GM23338 (cell line): ENCODE data around the gene RNF213. TPM values are rescaled to one million over a fixed set of nuclear protein-coding genes. Genes with fewer than 3 reads are reported as not detected.

Experiments
- ATAC-seq: fragments of 200-7000 bp; cut with Tn5 transposase; 3 replicates; pipeline ENCODE4 v1.9.1; 2020
- DNase-seq: peaks from one replicate; pipeline ENCODE4 v3.0.0-alpha.2; 2015; ENCODE audit warnings: low spot score
- H2AFZ ChIP-seq: fragments of 200-600 bp; sonication (generic); 2 replicates; pipeline ENCODE4 v1.8.0; 2016; ENCODE audit warnings: antibody characterized with exemption, mild to moderate bottlenecking, moderate library complexity
- H3F3A ChIP-seq: fragments of 200-600 bp; sonication (generic); replicated peaks from 2 replicates; pipeline ENCODE4 v1.8.0; 2017; ENCODE audit warnings: antibody characterized with exemption, mixed run types, low read depth
- H3K27ac ChIP-seq: fragments of 200-600 bp; sonication (generic); 2 replicates; pipeline ENCODE4 v1.6.1; 2016; ENCODE audit warnings: low read depth
- H3K27me3 ChIP-seq: fragments of 200-600 bp; sonication (generic); 2 replicates; pipeline ENCODE4 v1.8.0; 2016; ENCODE audit warnings: mild to moderate bottlenecking, mixed run types, moderate library complexity; ENCODE audit not compliant: insufficient read depth
- H3K36me3 ChIP-seq: fragments of 200-600 bp; sonication (generic); 2 replicates; pipeline ENCODE4 v1.8.0; 2016; ENCODE audit warnings: mild to moderate bottlenecking; ENCODE audit not compliant: insufficient read depth
- H3K4me1 ChIP-seq: fragments of 200-600 bp; sonication (generic); 2 replicates; pipeline ENCODE4 v1.8.0; 2016; ENCODE audit warnings: mild to moderate bottlenecking, moderate library complexity; ENCODE audit not compliant: insufficient read depth
- H3K4me2 ChIP-seq: fragments of 200-600 bp; sonication (generic); 2 replicates; pipeline ENCODE4 v1.7.1; 2017; ENCODE audit warnings: mixed run types
- H3K4me3 ChIP-seq: fragments of 200-600 bp; sonication (generic); 2 replicates; pipeline ENCODE4 v1.6.1; 2016; ENCODE audit warnings: mixed run types
- H3K79me2 ChIP-seq: fragments of 200-600 bp; sonication (generic); replicated peaks from 2 replicates; pipeline ENCODE4 v1.8.0; 2017; ENCODE audit warnings: mild to moderate bottlenecking; ENCODE audit not compliant: insufficient read depth
- H3K9me2 ChIP-seq: fragments of 200-600 bp; sonication (generic); 2 replicates; pipeline ENCODE4 v1.8.0; 2017; ENCODE audit not compliant: insufficient read depth
- H4K20me1 ChIP-seq: fragments of 200-600 bp; sonication (generic); replicated peaks from 2 replicates; pipeline ENCODE4 v1.8.0; 2017; ENCODE audit warnings: mild to moderate bottlenecking; ENCODE audit not compliant: insufficient read depth
- H3K27ac Mint-ChIP-seq: 2 replicates; pipeline ENCODE4 v1.8.0; 2020; ENCODE audit warnings: inconsistent platforms, mild to moderate bottlenecking, moderate library complexity, mixed read lengths
- H3K27me3 Mint-ChIP-seq: 3 replicates; pipeline ENCODE4 v1.8.0; 2022; ENCODE audit warnings: low read depth, mild to moderate bottlenecking, moderate library complexity, mixed read lengths, inconsistent platforms; ENCODE audit not compliant: insufficient read depth, poor library complexity
- H3K36me3 Mint-ChIP-seq: 3 replicates; pipeline ENCODE4 v1.8.0; 2021; ENCODE audit warnings: low read depth, mild to moderate bottlenecking, inconsistent platforms, moderate library complexity, mixed read lengths
- H3K4me1 Mint-ChIP-seq: 3 replicates; pipeline ENCODE4 v1.8.0; 2020; ENCODE audit warnings: mild to moderate bottlenecking, inconsistent platforms, mixed read lengths
- H3K4me3 Mint-ChIP-seq: 3 replicates; pipeline ENCODE4 v1.8.0; 2021; ENCODE audit warnings: moderate library complexity, mild to moderate bottlenecking, inconsistent platforms, mixed read lengths
- H3K9me3 Mint-ChIP-seq: 3 replicates; pipeline ENCODE4 v1.8.0; 2020; ENCODE audit warnings: moderate library complexity, mild to moderate bottlenecking, inconsistent platforms, mixed read lengths
- CREB1 ChIP-seq: fragments of 250-450 bp; sonication (Bioruptor Pico); IDR thresholded peaks from 2 replicates; pipeline ENCODE4 v1.5.0; 2020; ENCODE audit warnings: low read depth, mild to moderate bottlenecking, moderate library complexity
- EZH2 ChIP-seq: fragments of 200-600 bp; sonication (generic); IDR thresholded peaks from one replicate; pipeline ENCODE4 v1.8.0; 2017; ENCODE audit warnings: antibody characterized with exemption, mild to moderate bottlenecking, low read depth; ENCODE audit not compliant: unreplicated experiment
- EZH2phosphoT487 ChIP-seq: fragments of 200-600 bp; sonication (generic); IDR thresholded peaks from one replicate; pipeline ENCODE4 v1.8.1; 2018; ENCODE audit warnings: antibody characterized with exemption; ENCODE audit not compliant: unreplicated experiment
- JUNB ChIP-seq: IDR thresholded peaks from one replicate; pipeline ENCODE4 v1.6.1; 2016; ENCODE audit warnings: antibody characterized with exemption; ENCODE audit not compliant: unreplicated experiment
- NANOG ChIP-seq: IDR thresholded peaks from 2 replicates; pipeline ENCODE4 v1.6.1; 2016; ENCODE audit warnings: antibody characterized with exemption, borderline replicate concordance
- POLR2AphosphoS5 ChIP-seq: IDR thresholded peaks from 2 replicates; pipeline ENCODE4 v1.6.1; 2016; ENCODE audit warnings: antibody characterized with exemption, low read depth
- STAT1 ChIP-seq: IDR thresholded peaks from one replicate; pipeline ENCODE4 v1.6.1; 2016; ENCODE audit warnings: antibody characterized with exemption; ENCODE audit not compliant: unreplicated experiment
- ZNF114 ChIP-seq: fragments of 250-450 bp; sonication (Bioruptor Pico); IDR thresholded peaks from 2 replicates; pipeline ENCODE4 v1.5.0; 2020; ENCODE audit warnings: mild to moderate bottlenecking, moderate library complexity
- ZNF331 ChIP-seq: fragments of 250-450 bp; sonication (Bioruptor Pico); IDR thresholded peaks from 2 replicates; pipeline ENCODE4 v1.5.0; 2020; ENCODE audit warnings: low read depth, mild to moderate bottlenecking, moderate library complexity
- polyA plus RNA-seq: library from polyadenylated mRNA; unstranded; fragments of >200 nt; fragmentation: Nextera tagmentation; extraction: Ambion mirVana; gene quantifications from 2 replicates; pipeline ENCODE4 v1.2.1, GENCODE V29; 2016
- total RNA-seq: library from RNA; depleted of rRNA; stranded (reverse); fragments of >200 nt; shearing (Covaris generic); gene quantifications from 2 replicates; pipeline ENCODE4 v1.2.3, GENCODE V29; 2014
- TF ChIP-seq, protein P1 (sequence below): fragments of 250-450 bp; sonication (Bioruptor Pico); IDR thresholded peaks from 2 replicates; pipeline ENCODE4 v1.5.0; 2020; ENCODE audit warnings: mild to moderate bottlenecking, moderate library complexity
- TF ChIP-seq, protein P2 (sequence below), 2 experiments: fragments of 200-600 bp in 1 of 2; sonication (generic) in 1 of 2; conservative IDR thresholded peaks; 2 replicates each; pipeline versions ENCODE4 v1.5.1 to v1.6.1; 2016 to 2017; ENCODE audit warnings: antibody characterized with exemption in 2 of 2, low read depth in 2 of 2, mild to moderate bottlenecking in 2 of 2, moderate library complexity in 1 of 2
- TF ChIP-seq, protein P3 (sequence below): IDR thresholded peaks from one replicate; pipeline ENCODE4 v1.6.1; 2018; ENCODE audit warnings: antibody characterized with exemption; ENCODE audit not compliant: unreplicated experiment

RNF213 gene
- total and polyA plus RNA-seq, 2 experiments from 2014 or later = 21.2 to 67.2 TPM

DNA sequence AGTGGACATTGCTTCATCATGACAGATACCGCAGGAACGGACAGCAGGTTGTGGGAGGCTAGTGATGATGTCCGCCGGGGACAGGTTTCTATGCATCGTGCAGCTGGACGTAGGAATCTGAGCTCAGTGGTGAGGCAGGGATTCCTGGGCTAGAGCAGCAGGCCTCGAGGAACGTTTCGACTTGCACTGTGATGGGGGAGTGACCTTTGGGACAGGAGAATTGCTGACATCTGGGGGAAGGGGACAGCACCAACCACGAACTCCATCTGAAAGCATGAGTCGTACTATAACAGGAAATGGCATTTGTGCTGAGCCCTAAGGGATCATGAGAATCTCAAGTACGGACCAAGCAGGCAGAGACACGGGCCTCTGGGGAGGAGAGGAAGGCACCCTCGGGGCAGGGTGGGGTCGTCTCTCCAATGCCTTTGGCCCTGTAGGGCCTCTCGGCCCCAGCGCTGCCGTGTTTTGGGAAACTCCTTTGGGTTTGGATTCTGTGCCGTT is 88.5 kb downstream of the RNF213 start (continued):
- TF ChIP-seq, protein P1, sequence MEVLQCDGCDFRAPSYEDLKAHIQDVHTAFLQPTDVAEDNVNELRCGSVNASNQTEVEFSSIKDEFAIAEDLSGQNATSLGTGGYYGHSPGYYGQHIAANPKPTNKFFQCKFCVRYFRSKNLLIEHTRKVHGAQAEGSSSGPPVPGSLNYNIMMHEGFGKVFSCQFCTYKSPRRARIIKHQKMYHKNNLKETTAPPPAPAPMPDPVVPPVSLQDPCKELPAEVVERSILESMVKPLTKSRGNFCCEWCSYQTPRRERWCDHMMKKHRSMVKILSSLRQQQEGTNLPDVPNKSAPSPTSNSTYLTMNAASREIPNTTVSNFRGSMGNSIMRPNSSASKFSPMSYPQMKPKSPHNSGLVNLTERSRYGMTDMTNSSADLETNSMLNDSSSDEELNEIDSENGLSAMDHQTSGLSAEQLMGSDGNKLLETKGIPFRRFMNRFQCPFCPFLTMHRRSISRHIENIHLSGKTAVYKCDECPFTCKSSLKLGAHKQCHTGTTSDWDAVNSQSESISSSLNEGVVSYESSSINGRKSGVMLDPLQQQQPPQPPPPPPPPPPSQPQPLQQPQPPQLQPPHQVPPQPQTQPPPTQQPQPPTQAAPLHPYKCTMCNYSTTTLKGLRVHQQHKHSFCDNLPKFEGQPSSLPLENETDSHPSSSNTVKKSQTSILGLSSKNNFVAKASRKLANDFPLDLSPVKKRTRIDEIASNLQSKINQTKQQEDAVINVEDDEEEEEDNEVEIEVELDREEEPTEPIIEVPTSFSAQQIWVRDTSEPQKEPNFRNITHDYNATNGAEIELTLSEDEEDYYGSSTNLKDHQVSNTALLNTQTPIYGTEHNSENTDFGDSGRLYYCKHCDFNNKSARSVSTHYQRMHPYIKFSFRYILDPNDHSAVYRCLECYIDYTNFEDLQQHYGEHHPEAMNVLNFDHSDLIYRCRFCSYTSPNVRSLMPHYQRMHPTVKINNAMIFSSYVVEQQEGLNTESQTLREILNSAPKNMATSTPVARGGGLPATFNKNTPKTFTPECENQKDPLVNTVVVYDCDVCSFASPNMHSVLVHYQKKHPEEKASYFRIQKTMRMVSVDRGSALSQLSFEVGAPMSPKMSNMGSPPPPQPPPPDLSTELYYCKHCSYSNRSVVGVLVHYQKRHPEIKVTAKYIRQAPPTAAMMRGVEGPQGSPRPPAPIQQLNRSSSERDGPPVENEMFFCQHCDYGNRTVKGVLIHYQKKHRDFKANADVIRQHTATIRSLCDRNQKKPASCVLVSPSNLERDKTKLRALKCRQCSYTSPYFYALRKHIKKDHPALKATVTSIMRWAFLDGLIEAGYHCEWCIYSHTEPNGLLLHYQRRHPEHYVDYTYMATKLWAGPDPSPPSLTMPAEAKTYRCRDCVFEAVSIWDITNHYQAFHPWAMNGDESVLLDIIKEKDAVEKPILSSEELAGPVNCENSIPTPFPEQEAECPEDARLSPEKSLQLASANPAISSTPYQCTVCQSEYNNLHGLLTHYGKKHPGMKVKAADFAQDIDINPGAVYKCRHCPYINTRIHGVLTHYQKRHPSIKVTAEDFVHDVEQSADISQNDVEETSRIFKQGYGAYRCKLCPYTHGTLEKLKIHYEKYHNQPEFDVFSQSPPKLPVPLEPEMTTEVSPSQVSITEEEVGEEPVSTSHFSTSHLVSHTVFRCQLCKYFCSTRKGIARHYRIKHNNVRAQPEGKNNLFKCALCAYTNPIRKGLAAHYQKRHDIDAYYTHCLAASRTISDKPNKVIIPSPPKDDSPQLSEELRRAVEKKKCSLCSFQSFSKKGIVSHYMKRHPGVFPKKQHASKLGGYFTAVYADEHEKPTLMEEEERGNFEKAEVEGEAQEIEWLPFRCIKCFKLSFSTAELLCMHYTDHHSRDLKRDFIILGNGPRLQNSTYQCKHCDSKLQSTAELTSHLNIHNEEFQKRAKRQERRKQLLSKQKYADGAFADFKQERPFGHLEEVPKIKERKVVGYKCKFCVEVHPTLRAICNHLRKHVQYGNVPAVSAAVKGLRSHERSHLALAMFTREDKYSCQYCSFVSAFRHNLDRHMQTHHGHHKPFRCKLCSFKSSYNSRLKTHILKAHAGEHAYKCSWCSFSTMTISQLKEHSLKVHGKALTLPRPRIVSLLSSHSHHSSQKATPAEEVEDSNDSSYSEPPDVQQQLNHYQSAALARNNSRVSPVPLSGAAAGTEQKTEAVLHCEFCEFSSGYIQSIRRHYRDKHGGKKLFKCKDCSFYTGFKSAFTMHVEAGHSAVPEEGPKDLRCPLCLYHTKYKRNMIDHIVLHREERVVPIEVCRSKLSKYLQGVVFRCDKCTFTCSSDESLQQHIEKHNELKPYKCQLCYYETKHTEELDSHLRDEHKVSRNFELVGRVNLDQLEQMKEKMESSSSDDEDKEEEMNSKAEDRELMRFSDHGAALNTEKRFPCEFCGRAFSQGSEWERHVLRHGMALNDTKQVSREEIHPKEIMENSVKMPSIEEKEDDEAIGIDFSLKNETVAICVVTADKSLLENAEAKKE = no peak
- TF ChIP-seq POLR2AphosphoS5 (no peak), JUNB (no peak), EZH2 (no peak), NANOG (no peak), EZH2phosphoT487 (no peak)
- TF ChIP-seq, protein P2, sequence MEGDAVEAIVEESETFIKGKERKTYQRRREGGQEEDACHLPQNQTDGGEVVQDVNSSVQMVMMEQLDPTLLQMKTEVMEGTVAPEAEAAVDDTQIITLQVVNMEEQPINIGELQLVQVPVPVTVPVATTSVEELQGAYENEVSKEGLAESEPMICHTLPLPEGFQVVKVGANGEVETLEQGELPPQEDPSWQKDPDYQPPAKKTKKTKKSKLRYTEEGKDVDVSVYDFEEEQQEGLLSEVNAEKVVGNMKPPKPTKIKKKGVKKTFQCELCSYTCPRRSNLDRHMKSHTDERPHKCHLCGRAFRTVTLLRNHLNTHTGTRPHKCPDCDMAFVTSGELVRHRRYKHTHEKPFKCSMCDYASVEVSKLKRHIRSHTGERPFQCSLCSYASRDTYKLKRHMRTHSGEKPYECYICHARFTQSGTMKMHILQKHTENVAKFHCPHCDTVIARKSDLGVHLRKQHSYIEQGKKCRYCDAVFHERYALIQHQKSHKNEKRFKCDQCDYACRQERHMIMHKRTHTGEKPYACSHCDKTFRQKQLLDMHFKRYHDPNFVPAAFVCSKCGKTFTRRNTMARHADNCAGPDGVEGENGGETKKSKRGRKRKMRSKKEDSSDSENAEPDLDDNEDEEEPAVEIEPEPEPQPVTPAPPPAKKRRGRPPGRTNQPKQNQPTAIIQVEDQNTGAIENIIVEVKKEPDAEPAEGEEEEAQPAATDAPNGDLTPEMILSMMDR (conservative IDR thresholded peaks at IDR 0.05; ENCODE audit: low read depth in 2 of 2) = no peak

DNA sequence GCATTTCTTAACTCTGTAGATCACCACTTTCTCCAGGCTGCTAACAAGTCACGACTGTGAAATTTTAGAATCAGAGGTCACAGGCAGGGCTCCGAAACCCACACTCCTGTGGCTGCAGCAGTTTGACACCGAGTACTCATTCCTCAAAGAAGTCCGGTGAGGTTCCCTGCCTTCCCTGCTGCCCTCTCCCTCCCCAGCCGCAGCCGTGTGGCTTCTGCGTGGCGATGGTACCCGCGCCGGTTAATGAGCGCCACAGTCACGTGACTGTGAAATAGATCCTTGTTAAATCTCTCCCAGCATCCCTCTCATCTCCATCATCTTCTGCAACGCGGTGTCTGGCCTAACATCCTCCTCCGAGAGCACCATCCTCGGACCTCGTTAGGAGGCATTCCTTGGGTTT is 89.1 kb downstream of the RNF213 start:
- Mint-ChIP-seq H3K4me3 (no peak overlapping the region), H3K27ac (no peak overlapping the region), H3K36me3 (peaks cover 86% of the 10 kb centered on the region), H3K4me1 (no peaks in the 10 kb centered on the region), H3K27me3 (no peaks in the 10 kb centered on the region), H3K9me3 (no peaks in the 10 kb centered on the region)
- H3K4me1 ChIP-seq = no peaks in the 10 kb centered on the region
- DNase-seq (no peak), ATAC-seq (no peak)
- H3K9me2 ChIP-seq = no peaks in the 10 kb centered on the region
- H3K4me3 ChIP-seq = no peak overlapping the region
- peaks cover 11% of the 10 kb centered on the region; the same call in 1 of the 2 replicates for H3K36me3 ChIP-seq
- no peak overlapping the region for H3K4me2 ChIP-seq
- no peaks in the 10 kb centered on the region for H3F3A ChIP-seq
- H3K79me2 ChIP-seq = no peaks in the 10 kb centered on the region
- H2AFZ ChIP-seq = no peak overlapping the region
- no peaks in the 10 kb centered on the region for H3K27me3 ChIP-seq
- H4K20me1 ChIP-seq = no peaks in the 10 kb centered on the region; the same call in 1 of the 2 replicates
- no peak overlapping the region for H3K27ac ChIP-seq
- TF ChIP-seq CREB1 (no peak), ZNF114 (no peak), EZH2 (no peak), STAT1 (no peak), JUNB (no peak), ZNF331 (CRISPR knock-in tag) (no peak)
- TF ChIP-seq, protein P3, sequence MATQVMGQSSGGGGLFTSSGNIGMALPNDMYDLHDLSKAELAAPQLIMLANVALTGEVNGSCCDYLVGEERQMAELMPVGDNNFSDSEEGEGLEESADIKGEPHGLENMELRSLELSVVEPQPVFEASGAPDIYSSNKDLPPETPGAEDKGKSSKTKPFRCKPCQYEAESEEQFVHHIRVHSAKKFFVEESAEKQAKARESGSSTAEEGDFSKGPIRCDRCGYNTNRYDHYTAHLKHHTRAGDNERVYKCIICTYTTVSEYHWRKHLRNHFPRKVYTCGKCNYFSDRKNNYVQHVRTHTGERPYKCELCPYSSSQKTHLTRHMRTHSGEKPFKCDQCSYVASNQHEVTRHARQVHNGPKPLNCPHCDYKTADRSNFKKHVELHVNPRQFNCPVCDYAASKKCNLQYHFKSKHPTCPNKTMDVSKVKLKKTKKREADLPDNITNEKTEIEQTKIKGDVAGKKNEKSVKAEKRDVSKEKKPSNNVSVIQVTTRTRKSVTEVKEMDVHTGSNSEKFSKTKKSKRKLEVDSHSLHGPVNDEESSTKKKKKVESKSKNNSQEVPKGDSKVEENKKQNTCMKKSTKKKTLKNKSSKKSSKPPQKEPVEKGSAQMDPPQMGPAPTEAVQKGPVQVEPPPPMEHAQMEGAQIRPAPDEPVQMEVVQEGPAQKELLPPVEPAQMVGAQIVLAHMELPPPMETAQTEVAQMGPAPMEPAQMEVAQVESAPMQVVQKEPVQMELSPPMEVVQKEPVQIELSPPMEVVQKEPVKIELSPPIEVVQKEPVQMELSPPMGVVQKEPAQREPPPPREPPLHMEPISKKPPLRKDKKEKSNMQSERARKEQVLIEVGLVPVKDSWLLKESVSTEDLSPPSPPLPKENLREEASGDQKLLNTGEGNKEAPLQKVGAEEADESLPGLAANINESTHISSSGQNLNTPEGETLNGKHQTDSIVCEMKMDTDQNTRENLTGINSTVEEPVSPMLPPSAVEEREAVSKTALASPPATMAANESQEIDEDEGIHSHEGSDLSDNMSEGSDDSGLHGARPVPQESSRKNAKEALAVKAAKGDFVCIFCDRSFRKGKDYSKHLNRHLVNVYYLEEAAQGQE = no peak
